Osteoblast (primary cell): Measurements from ENCODE around the gene ZNF639. TPM values are rescaled to one million over a fixed set of nuclear protein-coding genes. Genes with fewer than 3 reads are reported as not detected.
A peak's percentile ranks its signal among the peaks of the same experiment; 100 is the strongest.

Source experiments
- DNase-seq: peaks from one replicate; pipeline ENCODE4 v3.0.0; 2011; ENCODE audit warnings: low spot score, mixed read lengths; ENCODE audit not compliant: insufficient read length; ENCODE audit errors: missing footprints
- H2AFZ ChIP-seq: 2 replicates; pipeline ENCODE4 v1.6.0; 2011; ENCODE audit warnings: mild to moderate bottlenecking, low read length
- H3K27ac ChIP-seq: 2 replicates; pipeline ENCODE4 v1.5.1; 2011; ENCODE audit warnings: mild to moderate bottlenecking, low read depth, low read length, moderate library complexity
- H3K27me3 ChIP-seq: 2 replicates; pipeline ENCODE4 v1.6.0; 2012; ENCODE audit warnings: mild to moderate bottlenecking, control low read depth, inconsistent platforms, low read length, moderate library complexity; ENCODE audit not compliant: insufficient read depth
- H3K36me3 ChIP-seq: 2 replicates; pipeline ENCODE4 v1.5.1; 2011; ENCODE audit warnings: mild to moderate bottlenecking, low read length, control low read depth, moderate library complexity; ENCODE audit not compliant: insufficient read depth
- H3K4me1 ChIP-seq: 2 replicates; pipeline ENCODE4 v1.5.1; 2011; ENCODE audit warnings: mild to moderate bottlenecking, low read length, control low read depth, moderate library complexity; ENCODE audit not compliant: insufficient read depth
- H3K4me2 ChIP-seq: 2 replicates; pipeline ENCODE4 v1.6.0; 2011; ENCODE audit warnings: mild to moderate bottlenecking, low read length; ENCODE audit not compliant: insufficient read depth
- H3K4me3 ChIP-seq: fragments of 200-600 bp; sonication (generic); 3 replicates; pipeline ENCODE4 v1.5.1; 2012; ENCODE audit warnings: mild to moderate bottlenecking, low read length, inconsistent platforms; ENCODE audit not compliant: insufficient read depth
- H3K79me2 ChIP-seq: 2 replicates; pipeline ENCODE4 v1.6.0; 2012; ENCODE audit warnings: mild to moderate bottlenecking, low read length, control low read depth, inconsistent platforms; ENCODE audit not compliant: insufficient read depth
- H3K9me3 ChIP-seq: 2 replicates; pipeline ENCODE4 v1.5.1; 2011; ENCODE audit warnings: low read depth, low read length, control low read depth
- H4K20me1 ChIP-seq: 2 replicates; pipeline ENCODE4 v1.6.0; 2012; ENCODE audit warnings: mild to moderate bottlenecking, low read length, control low read depth; ENCODE audit not compliant: insufficient read depth
- CTCF ChIP-seq: IDR thresholded peaks from 2 replicates; pipeline ENCODE4 v1.5.1; 2011; ENCODE audit warnings: mild to moderate bottlenecking, low read depth, low read length, moderate library complexity; ENCODE audit errors: extremely low read depth
- total RNA-seq: library from RNA; depleted of rRNA; stranded (reverse); fragments of >200 nt; gene quantifications from 2 replicates; pipeline ENCODE4 v1.2.3, GENCODE V29; 2012

Gene ZNF639
- total RNA-seq, 1 donor: 51.8 TPM

GRCh38 chr3:179286331-179286730 lies 36.5 kb upstream of the ZNF639 start:
- no peak overlapping the region for H3K4me3 ChIP-seq
- no peaks in the 10 kb centered on the region for H4K20me1 ChIP-seq
- H3K27me3 ChIP-seq: no peaks in the 10 kb centered on the region
- H3K27ac ChIP-seq: no peak overlapping the region
- H3K4me1 ChIP-seq: no peaks in the 10 kb centered on the region
- peak overlapping the region; percentile 12 for H3K4me2 ChIP-seq
- TF ChIP-seq CTCF: no peak
- peak overlapping the region; percentile 76 for H2AFZ ChIP-seq
- no peaks in the 10 kb centered on the region for H3K79me2 ChIP-seq
- no peaks in the 10 kb centered on the region for H3K36me3 ChIP-seq
- no peaks in the 10 kb centered on the region for H3K9me3 ChIP-seq
- DNase-seq: no peak

- Histone ChIP-seq H3K79me2 (no peaks in the 10 kb centered on the region), H3K27me3 (peaks cover 6% of the 10 kb centered on the region), H3K9me3 (no peaks in the 10 kb centered on the region), H3K36me3 (no peaks in the 10 kb centered on the region), H3K4me3 (no peak overlapping the region), H2AFZ (no peak overlapping the region), H3K27ac (no peak overlapping the region), H3K4me2 (no peak overlapping the region), H3K4me1 (no peaks in the 10 kb centered on the region), H4K20me1 (no peaks in the 10 kb centered on the region)
- no peak for TF ChIP-seq CTCF
- DNase-seq: peak; percentile 63
These were observed 34.0 kb upstream of the ZNF639 start for GRCh38 chr3:179288845-179289244.

- peaks cover 6% of the 10 kb centered on the region for H3K27me3 ChIP-seq
- TF ChIP-seq CTCF: no peak
- H3K4me2 ChIP-seq: no peak overlapping the region
- no peak overlapping the region for H2AFZ ChIP-seq
- no peak overlapping the region for H3K27ac ChIP-seq
- no peaks in the 10 kb centered on the region for H3K4me1 ChIP-seq
- no peak overlapping the region for H3K4me3 ChIP-seq
- no peak for DNase-seq
- H3K36me3 ChIP-seq: no peaks in the 10 kb centered on the region
- no peaks in the 10 kb centered on the region for H3K79me2 ChIP-seq
- no peaks in the 10 kb centered on the region for H3K9me3 ChIP-seq
- no peaks in the 10 kb centered on the region for H4K20me1 ChIP-seq
These were observed 33.5 kb upstream of the ZNF639 start for GRCh38 chr3:179289295-179289694.

- Histone ChIP-seq H2AFZ (no peak overlapping the region), H3K4me1 (no peaks in the 10 kb centered on the region), H3K79me2 (no peaks in the 10 kb centered on the region), H3K36me3 (no peaks in the 10 kb centered on the region), H4K20me1 (no peaks in the 10 kb centered on the region), H3K27ac (no peak overlapping the region), H3K27me3 (peaks cover 6% of the 10 kb centered on the region), H3K4me3 (no peak overlapping the region), H3K4me2 (no peak overlapping the region), H3K9me3 (no peaks in the 10 kb centered on the region)
- DNase-seq: no peak
- no peak for TF ChIP-seq CTCF
These were observed 30.4 kb upstream of the ZNF639 start for GRCh38 chr3:179292450-179292849.
